WTC11 (cell line): ENCODE results near the gene PKHD1.

Experiments
- ESRRA ChIP-seq: sonication (generic); formaldehyde crosslinking; IDR thresholded peaks from 2 replicates; pipeline ENCODE4 v1.8.1; 2022; ENCODE audit warnings: mild to moderate bottlenecking, missing genetic modification reagents, borderline replicate concordance
- USF2 ChIP-seq: sonication (generic); formaldehyde crosslinking; IDR thresholded peaks from 2 replicates; pipeline ENCODE4 v1.8.1; 2023; ENCODE audit warnings: mild to moderate bottlenecking, missing genetic modification reagents, moderate library complexity
- ZNF121 ChIP-seq: sonication (generic); formaldehyde crosslinking; IDR thresholded peaks from 2 replicates; pipeline ENCODE4 v1.8.0; 2023; ENCODE audit warnings: missing genetic modification reagents
- ZNF532 ChIP-seq: fragments of 250-450 bp; sonication (Bioruptor Pico); IDR thresholded peaks from 2 replicates; pipeline ENCODE4 v1.9.0; 2021; ENCODE audit warnings: mild to moderate bottlenecking, borderline replicate concordance

- no peak for TF ChIP-seq ZNF532 (CRISPR knock-in tag)
- TF ChIP-seq ESRRA (CRISPR knock-in tag): no peak
- TF ChIP-seq ZNF121 (CRISPR knock-in tag): no peak
- no peak for TF ChIP-seq USF2 (CRISPR knock-in tag)
Observed at GRCh38 chr6:51654647-51655046, 432.8 kb downstream of the PKHD1 start.
